Activated naive CD4-positive, alpha-beta T cell treated with anti-CD3 and anti-CD28 coated beads, Interleukin-2, amount 50 U/mL, for 16 hours (primary cell): ENCODE results near the gene CERKL.

Experiments
- DNase-seq: peaks from one replicate; pipeline ENCODE4 v3.0.0-alpha.2; 2020

The CERKL gene

DNA sequence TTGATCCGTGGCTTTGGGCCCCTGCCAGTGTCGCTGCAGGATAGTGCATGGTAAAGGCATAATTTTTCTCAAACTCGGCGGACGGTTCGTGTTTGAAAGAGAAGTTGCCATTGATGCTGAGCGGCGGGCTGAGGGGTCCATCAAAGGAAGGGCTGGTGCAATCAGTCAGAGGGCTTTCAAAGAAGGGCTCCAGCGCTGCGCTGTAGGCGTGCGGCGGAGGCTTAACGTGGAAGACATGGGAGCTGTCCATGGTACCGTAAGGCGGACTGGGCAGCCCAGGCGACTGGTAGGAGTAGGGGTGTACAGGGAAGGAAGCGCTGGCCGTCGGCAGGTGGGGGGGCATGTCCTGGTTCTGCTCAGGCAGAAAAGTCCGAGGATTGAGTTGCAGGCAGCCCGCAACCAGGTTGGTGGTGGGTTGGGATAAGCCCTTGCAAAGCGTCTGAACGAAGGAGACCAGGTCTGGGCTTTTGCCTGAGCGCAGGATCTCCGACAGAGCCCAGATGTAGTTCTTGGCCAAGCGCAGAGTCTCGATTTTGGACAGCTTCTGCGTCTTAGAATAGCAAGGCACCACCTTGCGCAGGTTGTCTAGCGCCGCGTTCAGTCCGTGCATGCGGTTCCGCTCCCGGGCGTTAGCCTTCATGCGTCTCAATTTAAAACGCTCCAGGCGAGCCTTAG lies 21.1 kb upstream of the CERKL start:
- DNase-seq, result peak; percentile 53

GRCh38 chr2:181675254-181675653 lies 18.3 kb upstream of the CERKL start:
- DNase-seq, result no peak

DNA sequence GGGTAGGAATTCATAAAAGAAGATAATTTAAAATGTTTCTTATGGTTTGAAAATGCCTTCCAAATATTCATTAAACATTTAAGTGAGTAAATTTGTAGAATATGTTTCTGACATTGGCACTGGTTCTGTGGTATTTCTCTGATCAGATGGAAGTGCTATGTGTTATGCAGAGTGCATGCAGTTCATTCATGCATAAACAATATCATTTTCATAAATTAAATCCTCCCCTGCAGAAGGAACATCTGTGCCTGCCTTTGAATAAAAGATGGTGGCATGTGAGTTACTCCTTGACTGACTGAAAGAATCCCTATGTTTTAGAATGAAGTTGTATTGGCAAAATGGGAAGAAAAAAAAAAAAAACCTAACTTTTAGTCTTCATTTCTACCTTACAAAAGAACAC lies 17.6 kb upstream of the CERKL start:
- no peak for DNase-seq

DNA sequence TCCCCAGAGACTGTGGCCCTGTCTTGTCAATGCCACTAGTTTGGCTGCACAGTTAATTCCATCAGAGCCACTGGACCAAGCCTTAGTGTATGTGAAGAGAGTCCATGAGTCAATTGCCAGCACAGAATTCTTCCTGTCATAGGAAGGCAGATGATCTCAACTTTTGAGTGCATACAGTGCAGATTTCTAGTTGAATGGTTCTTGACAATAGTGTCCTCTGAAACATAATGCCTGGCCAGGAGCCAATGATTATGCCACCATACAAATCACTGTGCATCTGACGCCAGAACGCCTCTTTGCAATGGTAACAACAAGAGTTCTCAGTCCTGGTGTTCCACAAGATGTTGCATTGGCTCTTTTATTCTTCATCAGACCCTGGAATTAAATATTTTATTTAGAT lies 16.3 kb upstream of the CERKL start:
- no peak for DNase-seq

- DNase-seq, result no peak
These were observed 15.5 kb upstream of the CERKL start for GRCh38 chr2:181672255-181673008.

- DNase-seq, result no peak
These were observed 13.7 kb upstream of the CERKL start for GRCh38 chr2:181670632-181671031.

DNA sequence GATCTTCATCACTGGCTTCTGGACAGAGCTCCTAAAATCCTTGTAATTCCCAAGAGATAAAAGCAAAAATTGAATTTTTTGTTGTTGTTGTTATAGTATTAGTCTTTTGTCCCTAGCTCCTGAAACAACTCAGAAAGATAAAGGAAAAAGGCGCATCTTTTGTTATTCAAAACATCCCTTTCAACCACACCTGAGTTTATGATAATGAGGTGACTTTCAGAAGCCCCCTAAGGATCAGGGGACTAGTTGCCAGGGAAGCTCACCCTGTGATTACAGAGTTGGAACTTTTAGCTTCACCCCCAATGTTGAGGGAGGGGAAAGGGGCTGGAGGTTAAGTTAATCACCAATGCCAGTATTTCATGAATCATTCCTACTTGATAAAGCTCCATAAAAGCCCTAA lies 10.3 kb upstream of the CERKL start:
- no peak for DNase-seq

DNA sequence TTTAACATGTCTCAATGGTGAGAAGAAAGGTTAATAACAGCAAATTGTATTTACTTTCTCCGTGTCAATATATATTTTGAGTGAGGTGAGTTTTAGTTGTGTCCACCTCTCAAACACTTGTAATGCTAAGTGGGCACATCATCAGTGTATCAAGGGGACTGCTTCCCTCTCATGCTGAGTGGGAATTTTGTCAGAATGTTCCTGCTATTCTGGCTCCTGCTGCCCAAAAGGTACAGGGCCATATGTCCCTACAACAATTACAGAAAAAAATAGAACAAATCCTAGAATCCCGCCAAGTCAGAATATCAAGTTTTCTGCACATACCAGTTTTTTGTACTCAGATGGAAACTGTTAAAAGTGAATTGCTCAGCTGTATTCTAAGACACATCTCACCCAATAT lies 5.4 kb upstream of the CERKL start:
- no peak for DNase-seq

DNA sequence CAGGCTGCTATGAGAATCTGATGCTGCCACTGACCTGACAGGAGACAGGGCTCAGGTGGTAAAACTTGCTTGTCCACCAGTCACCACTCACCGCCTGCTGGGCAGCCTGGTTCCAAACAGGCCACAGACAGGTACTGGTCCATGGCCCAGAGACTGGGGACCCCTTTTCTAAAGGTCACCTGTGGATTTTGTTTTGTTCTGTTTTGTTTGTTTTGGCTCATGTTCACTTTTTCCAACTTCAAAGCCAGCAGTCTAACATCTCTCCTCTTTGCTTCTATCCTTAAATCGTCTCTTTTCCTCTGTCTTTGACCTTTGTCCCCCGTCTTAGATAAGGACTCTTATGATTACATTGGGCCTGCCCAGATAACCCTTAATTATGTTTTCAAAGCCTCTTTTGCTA lies 3.3 kb upstream of the CERKL start:
- DNase-seq, result no peak

DNA sequence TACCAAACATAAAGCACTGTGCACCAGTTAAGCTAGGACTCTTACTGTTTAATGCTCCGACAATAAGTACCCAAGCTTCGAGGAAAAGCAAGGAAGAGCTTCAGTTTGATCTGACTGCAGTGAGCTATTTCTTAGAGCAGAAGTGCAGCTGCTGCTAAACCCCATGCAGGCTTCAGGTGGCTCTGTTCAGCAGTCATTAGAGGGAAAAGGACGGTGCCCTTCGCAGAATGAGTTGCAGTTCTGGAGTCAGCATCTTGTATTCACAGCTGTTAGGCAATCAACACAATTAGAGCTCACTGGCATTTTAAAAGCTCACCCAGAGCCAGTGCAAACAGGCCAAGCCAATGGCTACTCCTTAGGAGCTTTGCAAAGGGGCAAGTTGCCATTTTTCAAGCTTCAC lies 1.5 kb upstream of the CERKL start:
- DNase-seq, result no peak

GRCh38 chr2:181657379-181657778 lies 474 bp upstream of the CERKL start:
- DNase-seq, result no peak

DNA sequence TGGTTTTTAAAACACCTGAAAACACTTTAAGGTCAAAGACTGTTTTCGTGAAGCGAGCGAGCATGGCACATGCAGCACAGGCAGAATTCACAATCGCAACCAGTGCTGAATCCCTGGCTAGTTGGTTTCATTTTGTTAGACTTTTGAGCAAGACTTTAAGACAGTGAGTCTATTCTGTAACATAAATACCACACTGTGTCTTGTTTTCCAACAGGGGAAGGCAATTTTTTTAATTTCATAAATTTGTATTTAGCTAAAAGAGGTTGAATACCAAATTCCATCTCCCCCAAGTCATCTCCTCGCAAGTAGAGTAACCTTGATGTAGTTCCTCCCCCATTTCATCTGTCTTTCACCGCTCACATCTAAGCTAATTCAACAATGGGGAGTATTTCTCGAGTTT lies 1.4 kb downstream of the CERKL start:
- no peak for DNase-seq

DNA sequence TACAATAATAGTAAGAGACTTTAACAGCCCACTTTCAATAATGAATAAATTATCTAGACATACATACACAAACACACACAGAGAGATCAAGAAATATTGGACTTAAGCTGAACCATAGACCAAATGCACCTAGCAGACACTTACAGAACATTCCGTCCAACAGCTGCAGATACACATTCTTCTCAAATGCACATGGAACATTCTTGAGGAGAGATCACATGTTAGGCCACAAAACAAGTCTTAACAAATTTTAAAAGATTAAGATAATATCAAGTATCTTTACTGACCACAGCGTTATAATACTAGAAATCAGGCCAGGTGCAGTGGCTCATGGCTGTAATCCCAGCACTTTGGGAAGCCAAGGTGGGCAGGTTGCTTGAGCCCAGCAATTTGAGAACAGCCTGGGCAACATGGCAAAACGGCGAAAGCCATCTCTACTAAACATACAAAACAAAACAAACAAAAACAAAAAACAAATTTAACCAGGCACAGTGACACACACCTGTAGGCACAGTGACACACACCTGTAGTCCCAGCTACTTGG lies 7.4 kb downstream of the CERKL start:
- DNase-seq, result no peak

GRCh38 chr2:181648478-181649155 lies 8.3 kb downstream of the CERKL start:
- no peak for DNase-seq

GRCh38 chr2:181646415-181646987 lies 10.4 kb downstream of the CERKL start:
- DNase-seq, result no peak

DNA sequence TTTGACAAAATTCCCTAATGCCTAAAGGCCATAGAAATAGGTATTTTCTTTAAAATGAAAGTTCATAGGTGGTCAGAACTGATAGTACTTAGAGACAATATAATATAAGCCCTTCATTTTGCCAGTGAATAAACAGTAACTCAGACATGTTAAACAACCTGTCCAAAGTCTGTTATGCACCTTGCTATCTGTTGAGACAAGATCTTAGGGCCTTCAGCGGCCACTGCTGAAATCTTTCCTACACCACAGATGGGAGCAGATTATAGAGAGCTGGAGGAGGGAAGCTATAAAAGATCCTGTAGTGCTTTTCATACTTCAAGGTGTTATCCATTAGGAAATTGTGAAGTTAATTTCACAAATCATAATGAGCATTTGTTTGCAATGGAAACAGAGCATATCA lies 13.8 kb downstream of the CERKL start:
- no peak for DNase-seq

DNA sequence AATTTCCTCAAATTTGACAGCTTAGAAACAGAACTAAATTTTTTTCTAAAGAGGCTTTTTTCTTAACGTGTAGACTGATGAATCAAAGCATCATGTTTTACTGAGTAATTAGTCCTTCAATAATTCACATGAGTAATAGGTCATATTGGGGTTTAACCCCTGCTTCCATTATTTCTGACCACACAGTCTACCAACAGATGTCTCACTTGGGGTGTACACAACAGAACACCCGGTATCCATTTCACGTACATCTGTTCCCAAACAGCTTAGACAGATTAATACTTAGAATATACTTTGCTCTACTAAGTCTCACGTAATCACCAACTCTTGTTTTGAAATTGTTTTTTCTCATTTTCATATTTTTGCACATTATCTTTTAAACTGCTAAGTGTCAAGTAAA lies 14.8 kb downstream of the CERKL start:
- no peak for DNase-seq

- no peak for DNase-seq
These were observed 17.2 kb downstream of the CERKL start for GRCh38 chr2:181639686-181640085.

DNA sequence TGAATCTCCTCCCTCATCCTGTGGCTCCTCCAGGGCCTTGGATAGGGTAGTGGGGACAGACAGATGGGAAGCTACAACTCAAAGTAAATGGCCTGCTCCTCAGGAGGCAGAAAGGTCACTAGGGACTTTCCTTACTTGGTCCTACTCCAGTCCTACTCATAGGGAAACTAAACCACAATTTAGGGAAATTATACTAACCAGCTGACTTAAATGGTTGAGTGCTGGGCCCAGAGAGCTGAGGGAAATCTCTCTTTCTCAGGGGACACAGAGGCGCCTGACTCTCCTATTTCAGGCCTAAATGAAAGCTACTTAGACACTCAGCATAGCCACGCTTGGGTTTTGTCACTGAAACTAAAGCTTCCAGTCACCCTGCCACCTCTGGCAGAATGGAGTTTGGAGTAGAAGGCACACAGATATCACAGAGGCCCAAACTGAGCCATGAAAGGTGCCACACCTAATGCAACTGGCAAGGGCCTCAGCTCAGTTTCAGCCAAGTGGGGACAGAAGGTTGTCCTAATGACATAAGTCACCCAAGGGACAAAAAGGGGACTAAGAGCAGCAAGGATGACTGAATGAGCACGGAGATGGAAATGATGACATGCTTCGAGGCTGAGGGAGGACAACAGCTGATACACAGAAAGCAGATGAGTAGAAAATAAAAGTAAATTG lies 24.0 kb downstream of the CERKL start:
- DNase-seq, result no peak

DNA sequence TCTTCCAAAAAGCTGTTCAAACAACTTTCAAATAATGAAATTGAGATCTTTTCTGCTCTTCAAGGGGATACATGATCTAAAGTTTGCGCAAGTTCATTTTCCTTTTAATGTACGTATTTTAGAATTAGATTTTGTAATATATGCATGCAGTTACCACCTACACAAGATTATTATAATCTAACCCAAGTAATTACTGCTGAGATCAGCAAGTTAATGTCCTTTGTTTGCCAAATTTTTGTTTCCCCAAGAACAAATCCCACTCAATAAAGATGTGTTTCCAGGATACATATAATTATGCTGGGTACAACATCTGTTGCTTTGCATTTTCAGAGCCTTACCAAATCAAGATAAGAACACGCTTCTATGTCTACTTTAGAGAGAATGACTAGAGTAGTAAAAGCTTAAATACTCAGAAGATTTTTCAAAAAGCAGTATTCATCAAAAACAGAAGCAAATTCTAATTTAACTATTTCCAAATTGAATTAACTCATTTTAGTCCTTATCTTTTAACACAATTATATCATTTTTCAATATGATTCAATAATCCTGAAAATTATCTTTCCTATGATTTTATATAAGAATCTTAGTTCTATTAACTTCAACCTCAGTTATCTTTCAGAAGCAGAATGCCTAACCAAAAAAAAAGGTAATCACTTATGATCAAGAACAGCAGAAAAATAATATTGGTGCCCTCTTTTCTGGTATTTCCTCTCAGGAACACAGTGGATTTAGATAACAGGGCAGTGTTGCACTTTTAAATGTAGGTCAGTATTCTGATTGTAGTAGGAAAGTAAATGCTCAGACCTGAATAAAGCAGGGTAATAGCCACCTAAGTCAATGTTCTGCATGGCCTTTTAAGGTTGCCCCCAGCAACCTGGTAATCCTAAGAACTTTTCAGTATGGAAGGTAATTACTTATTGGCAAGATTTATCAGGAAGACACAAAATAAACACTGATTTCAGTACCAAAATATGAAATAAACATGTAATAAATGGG lies 28.0 kb downstream of the CERKL start:
- DNase-seq, result no peak

DNA sequence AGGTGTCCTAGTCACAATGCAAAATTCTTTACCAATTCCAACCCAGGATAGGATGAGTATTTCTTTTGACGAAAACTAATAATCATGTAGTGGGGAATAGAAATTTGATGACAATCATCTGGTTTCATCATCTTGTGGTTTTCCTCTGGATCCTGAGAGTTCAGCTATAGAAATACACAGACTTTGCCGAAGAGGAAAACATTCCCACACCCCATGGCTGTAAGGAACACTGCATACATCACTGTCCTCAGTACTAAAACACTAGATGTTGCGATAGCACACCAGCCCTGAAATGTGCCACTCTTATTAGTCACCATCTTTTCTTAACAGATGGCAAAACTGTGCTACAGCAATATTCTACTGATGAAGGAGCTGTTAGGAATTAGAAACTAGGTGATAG lies 29.4 kb downstream of the CERKL start:
- no peak for DNase-seq

DNA sequence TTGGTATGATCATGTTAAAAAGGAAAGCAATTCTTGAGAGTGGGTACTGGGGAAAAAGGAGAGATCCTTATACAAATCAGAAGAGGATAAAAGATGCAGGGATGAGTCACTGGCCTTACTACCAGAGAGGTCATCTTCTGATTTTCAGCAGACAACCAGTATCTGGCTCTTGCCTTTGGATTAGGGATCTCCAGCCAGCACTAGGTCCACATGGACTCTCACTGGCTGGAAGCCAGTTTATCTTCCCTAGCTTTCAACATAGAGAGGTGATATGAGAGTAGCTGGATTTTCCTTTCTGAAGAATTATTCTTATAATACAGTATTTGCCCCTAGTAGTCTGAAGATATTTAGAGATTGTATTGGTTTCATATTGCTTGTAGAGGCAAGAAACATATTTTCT lies 30.2 kb downstream of the CERKL start:
- DNase-seq, result no peak
